Measurements from ENCODE around the gene SPEF1. TPM values are rescaled to one million over a fixed set of nuclear protein-coding genes. Genes with fewer than 3 reads are reported as not detected.

SPEF1 gene
- total and polyA plus RNA-seq, 2 of the 4 experiments (the other 2 are of a cell fraction): 0.15 TPM; not detected in 1

GRCh38 chr20:3783068-3783489 is 1.8 kb upstream of the SPEF1 start:
- in situ Hi-C loops (cut with MboI; ENCODE audit: low sequenced_read_pairs) (loop anchor here (10.0 kb wide), 1 partner anchor 302 kb away; no protein-coding TSS in a partner anchor), dilution Hi-C loops (cut with HindIII; ENCODE audit: low sequenced_read_pairs, unreplicated experiment) (no loop called here), intact Hi-C loops (cut with micrococcal nuclease) (no loop called here)
- H4K20me1 ChIP-seq (ENCODE audit: insufficient read depth, low read length): peaks cover 50% of the 10 kb centered on the region
- H4K5ac ChIP-seq (ENCODE audit: low read depth, low read length): no peak overlapping the region
- ATAC-seq (ENCODE audit: low read depth): no peak
- no peak overlapping the region for H4K91ac ChIP-seq (ENCODE audit: insufficient read depth, low read depth, low read length)
- CTCF ChIA-PET: no interaction called here
- H3K18ac ChIP-seq (ENCODE audit: low read depth, low read length): no peak overlapping the region
- peaks cover 12% of the 10 kb centered on the region for H3K9me1 ChIP-seq (ENCODE audit: insufficient read depth, low read length)
- no peak overlapping the region for H2BK120ac ChIP-seq (ENCODE audit: low read depth, low read length)
- no peak for DNase-seq
- H2BK15ac ChIP-seq (ENCODE audit: low read depth, low read length): no peak overlapping the region
- no peak overlapping the region for H4K8ac ChIP-seq (ENCODE audit: low read depth in 2 of 2, low read length in 2 of 2)
- H2AFZ ChIP-seq (replicated peaks; ENCODE audit: low read length, poor library complexity): no peak overlapping the region
- H2AK9ac ChIP-seq (replicated peaks; ENCODE audit: low read depth, low read length, poor library complexity): no peak overlapping the region
- H3K27ac ChIP-seq (ENCODE audit: insufficient read depth, low read length): no peak overlapping the region
- no peak overlapping the region for H3K4me3 ChIP-seq (ENCODE audit: insufficient read depth, low read depth, low read length)
- no peak overlapping the region for H3K4ac ChIP-seq (ENCODE audit: low read depth, low read length)
- H3K9ac ChIP-seq (ENCODE audit: low read depth, low read length): no peak overlapping the region
- H3K4me1 ChIP-seq (ENCODE audit: control insufficient read depth, insufficient read depth, low read length): peaks cover 16% of the 10 kb centered on the region
- H3K79me1 ChIP-seq (ENCODE audit: low read depth in 1 of 2, low read length in 2 of 2): peaks cover 7 to 40% of the 10 kb centered on the region in 2 experiments; a peak in 3 of 4 replicates
- H3K9me3 ChIP-seq (ENCODE audit: control insufficient read depth, insufficient read depth, low read length): no peaks in the 10 kb centered on the region
- POLR2A ChIA-PET (ENCODE audit: unreplicated experiment): no interaction called here
- no peak overlapping the region for H3K23ac ChIP-seq (ENCODE audit: low read depth, low read length)
- no peak overlapping the region; the same call in 1 of the 2 replicates for H3K4me2 ChIP-seq (ENCODE audit: low read depth, low read length)
- H3K56ac ChIP-seq (ENCODE audit: extremely low read depth, insufficient read depth, low read length): no peak overlapping the region
- WGBS, 2 experiments (ENCODE audit: extremely low coverage in 2 of 2, insufficient read length in 1 of 2): 40% methylated on average over 1 of the region's 2 CpGs; no CpG with 5 or more reads in 1 of the 2 experiments
- BruUV-seq (replicated peaks): no TSS peak
- no peak overlapping the region for H2BK20ac ChIP-seq (ENCODE audit: low read depth, low read length)
- no peak overlapping the region for H2BK5ac ChIP-seq (ENCODE audit: low read depth, low read length, poor library complexity, severe bottlenecking)
- H3K14ac ChIP-seq (replicated peaks; ENCODE audit: low read depth, low read length): no peak overlapping the region
- no peak overlapping the region for H2AK5ac ChIP-seq (ENCODE audit: low read depth, low read length)
- TF ChIP-seq MAFK (IDR thresholded peaks at IDR 0.05; ENCODE audit: low read depth, low read length) (no peak), USF2 (IDR thresholded peaks at IDR 0.05; ENCODE audit: low read depth, low read length) (no peak), MXI1 (IDR thresholded peaks at IDR 0.05; ENCODE audit: borderline replicate concordance, low read depth, low read length) (no peak), RCOR1 (IDR thresholded peaks at IDR 0.05; ENCODE audit: insufficient replicate concordance, low read length) (no peak), CHD1 (IDR thresholded peaks at IDR 0.05; ENCODE audit: low read depth, low read length) (no peak), FOS (IDR thresholded peaks at IDR 0.05; ENCODE audit: low read depth, low read length) (no peak), RFX5 (IDR thresholded peaks at IDR 0.05; ENCODE audit: low read depth, low read length) (no peak), MAZ (IDR thresholded peaks at IDR 0.05; ENCODE audit: borderline replicate concordance, low read depth, low read length) (no peak), RAD21 (IDR thresholded peaks at IDR 0.05; ENCODE audit: low read length) (no peak), CEBPB (IDR thresholded peaks at IDR 0.05; ENCODE audit: low read depth, low read length) (no peak), BHLHE40 (IDR thresholded peaks at IDR 0.05; ENCODE audit: low read depth, low read length) (no peak), NFE2L2 (IDR thresholded peaks at IDR 0.05; ENCODE audit: low read depth, low read length) (no peak)
- TF ChIP-seq, protein P1, sequence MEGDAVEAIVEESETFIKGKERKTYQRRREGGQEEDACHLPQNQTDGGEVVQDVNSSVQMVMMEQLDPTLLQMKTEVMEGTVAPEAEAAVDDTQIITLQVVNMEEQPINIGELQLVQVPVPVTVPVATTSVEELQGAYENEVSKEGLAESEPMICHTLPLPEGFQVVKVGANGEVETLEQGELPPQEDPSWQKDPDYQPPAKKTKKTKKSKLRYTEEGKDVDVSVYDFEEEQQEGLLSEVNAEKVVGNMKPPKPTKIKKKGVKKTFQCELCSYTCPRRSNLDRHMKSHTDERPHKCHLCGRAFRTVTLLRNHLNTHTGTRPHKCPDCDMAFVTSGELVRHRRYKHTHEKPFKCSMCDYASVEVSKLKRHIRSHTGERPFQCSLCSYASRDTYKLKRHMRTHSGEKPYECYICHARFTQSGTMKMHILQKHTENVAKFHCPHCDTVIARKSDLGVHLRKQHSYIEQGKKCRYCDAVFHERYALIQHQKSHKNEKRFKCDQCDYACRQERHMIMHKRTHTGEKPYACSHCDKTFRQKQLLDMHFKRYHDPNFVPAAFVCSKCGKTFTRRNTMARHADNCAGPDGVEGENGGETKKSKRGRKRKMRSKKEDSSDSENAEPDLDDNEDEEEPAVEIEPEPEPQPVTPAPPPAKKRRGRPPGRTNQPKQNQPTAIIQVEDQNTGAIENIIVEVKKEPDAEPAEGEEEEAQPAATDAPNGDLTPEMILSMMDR (conservative IDR thresholded peaks at IDR 0.05; ENCODE audit: low read depth, low read length): no peak
- TF ChIP-seq, protein P2, sequence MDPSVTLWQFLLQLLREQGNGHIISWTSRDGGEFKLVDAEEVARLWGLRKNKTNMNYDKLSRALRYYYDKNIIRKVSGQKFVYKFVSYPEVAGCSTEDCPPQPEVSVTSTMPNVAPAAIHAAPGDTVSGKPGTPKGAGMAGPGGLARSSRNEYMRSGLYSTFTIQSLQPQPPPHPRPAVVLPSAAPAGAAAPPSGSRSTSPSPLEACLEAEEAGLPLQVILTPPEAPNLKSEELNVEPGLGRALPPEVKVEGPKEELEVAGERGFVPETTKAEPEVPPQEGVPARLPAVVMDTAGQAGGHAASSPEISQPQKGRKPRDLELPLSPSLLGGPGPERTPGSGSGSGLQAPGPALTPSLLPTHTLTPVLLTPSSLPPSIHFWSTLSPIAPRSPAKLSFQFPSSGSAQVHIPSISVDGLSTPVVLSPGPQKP (IDR thresholded peaks at IDR 0.05; ENCODE audit: borderline replicate concordance, low read depth, low read length): no peak
- peaks cover 8% of the 10 kb centered on the region; the same call in 1 of the 2 replicates for H3K27me3 ChIP-seq (ENCODE audit: control insufficient read depth, insufficient read depth, low read length)
- H3K36me3 ChIP-seq (ENCODE audit: control insufficient read depth, insufficient read depth, low read length): peaks cover 11% of the 10 kb centered on the region

All from IMR-90 (cell line).